Measurements from ENCODE around the gene PEAK1. TPM values are rescaled to one million over a fixed set of nuclear protein-coding genes. Genes with fewer than 3 reads are reported as not detected.

The PEAK1 gene
- total RNA-seq, 2 donors from 2014 or later: 38.0 to 41.4 TPM

DNA sequence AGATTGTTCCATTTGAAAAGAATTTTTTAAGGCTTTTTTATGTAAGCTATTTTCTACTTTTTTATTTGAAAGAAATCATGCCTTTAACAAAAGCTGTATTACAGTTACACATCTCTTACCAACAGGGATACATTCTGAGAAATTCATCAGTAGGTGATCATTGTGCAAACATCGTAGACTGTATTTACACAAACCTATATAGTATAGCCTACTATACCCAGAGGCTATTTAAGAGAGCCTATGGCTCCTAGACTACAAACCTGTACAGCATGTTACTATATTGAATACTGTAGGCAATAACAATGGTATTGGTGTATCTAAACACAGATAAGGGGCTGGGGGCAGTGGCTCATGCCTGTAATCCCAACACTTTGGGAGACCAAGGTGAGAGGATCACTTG, 43.1 kb downstream of the PEAK1 start:
- no peak for ATAC-seq
- no peak overlapping the region for H3K4me3 Mint-ChIP-seq
- H3K36me3 Mint-ChIP-seq: no peaks in the 10 kb centered on the region
- no peaks in the 10 kb centered on the region for H3K27me3 Mint-ChIP-seq
- peaks cover 7 to 18% of the 10 kb centered on the region in 2 donors for H3K4me1 Mint-ChIP-seq (ENCODE audit: low read depth in 2 of 2)
- no peak overlapping the region for H3K27ac Mint-ChIP-seq
- no peaks in the 10 kb centered on the region for H3K9me3 Mint-ChIP-seq
- no peak for DNase-seq (ENCODE audit: low spot score)

DNA sequence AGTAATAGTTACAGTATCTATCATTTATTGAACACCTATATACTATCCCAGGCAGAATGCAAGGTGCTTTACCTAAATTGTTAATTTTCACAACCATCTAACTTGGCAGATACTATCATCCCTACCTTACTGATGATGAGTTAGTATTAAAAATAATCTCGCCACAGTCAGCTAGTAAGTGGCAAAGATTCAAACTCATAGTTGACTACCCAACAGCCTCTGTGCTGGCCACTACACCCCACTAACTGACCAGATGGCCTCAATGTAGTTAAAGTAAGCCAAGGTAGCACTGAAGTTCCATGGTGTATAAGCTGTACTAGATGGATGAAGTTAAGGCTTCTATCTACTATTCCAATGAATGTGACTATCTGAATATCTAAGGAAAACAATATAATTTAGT, 44.8 kb downstream of the PEAK1 start:
- Mint-ChIP-seq H3K4me1 (ENCODE audit: low read depth in 2 of 2) (peaks cover 5 to 18% of the 10 kb centered on the region in 2 donors), H3K9me3 (no peaks in the 10 kb centered on the region), H3K36me3 (no peaks in the 10 kb centered on the region), H3K4me3 (no peak overlapping the region), H3K27me3 (no peaks in the 10 kb centered on the region), H3K27ac (no peak overlapping the region)
- DNase-seq (ENCODE audit: low spot score) (no peak), ATAC-seq (no peak)

DNA sequence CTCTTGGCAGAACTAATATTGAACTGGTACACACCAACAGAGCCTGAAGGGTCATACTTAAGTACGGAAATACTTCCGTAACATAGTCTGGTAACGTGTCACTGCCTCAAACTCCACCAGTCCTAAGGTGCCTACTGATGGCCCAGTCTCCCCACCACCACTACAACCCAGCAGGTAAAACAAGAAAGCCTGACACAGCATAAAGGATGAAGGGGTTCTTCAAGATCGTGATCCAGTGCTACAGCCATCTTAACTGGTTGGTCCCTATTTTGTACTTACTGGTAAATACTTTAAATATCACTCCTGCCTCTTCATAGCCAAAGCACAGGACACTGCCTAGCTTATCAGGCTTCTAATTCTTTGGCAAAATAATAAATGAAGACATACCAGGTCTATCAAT, 46.5 kb downstream of the PEAK1 start:
- Mint-ChIP-seq H3K9me3 (no peaks in the 10 kb centered on the region), H3K4me3 (no peak overlapping the region), H3K27me3 (no peaks in the 10 kb centered on the region), H3K27ac (no peak overlapping the region), H3K4me1 (ENCODE audit: low read depth in 2 of 2) (peaks cover 13 to 18% of the 10 kb centered on the region in 2 donors), H3K36me3 (no peaks in the 10 kb centered on the region)
- DNase-seq (ENCODE audit: low spot score): no peak
- ATAC-seq: no peak

DNA sequence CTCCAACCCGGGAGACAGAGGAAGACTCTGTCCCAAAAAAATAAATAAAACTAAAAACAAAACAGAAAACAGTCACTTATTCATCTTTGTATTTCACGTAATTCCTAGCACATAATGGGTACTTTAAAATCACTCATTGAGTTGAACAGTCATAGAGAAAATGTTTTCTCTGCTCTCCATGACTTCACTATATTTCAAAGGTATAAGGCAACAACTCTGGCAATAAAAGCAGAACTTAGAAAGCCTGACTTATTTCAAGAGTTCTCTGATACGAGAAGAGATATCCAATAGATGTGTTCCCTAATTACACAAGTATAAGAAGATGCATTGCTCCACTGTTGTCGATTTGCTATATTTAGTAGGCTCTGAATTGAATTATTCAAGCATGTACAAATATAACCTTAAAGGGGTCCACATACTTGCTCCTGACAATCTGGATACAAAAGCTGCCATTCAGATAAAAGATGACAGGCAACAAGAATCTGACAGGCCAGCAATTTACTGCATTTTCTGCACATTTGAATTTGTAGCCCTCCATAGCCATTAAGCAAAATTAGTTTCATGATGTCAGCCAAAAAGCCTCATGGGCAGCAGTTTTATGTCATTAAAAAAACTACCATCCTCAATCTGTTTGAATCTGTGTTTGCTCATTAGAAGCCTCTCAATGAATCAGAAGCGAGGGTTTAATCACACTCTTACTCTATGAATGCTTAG, 47.9 kb downstream of the PEAK1 start:
- Mint-ChIP-seq H3K36me3 (no peaks in the 10 kb centered on the region), H3K4me1 (ENCODE audit: low read depth in 2 of 2) (peaks cover 13 to 18% of the 10 kb centered on the region in 2 donors), H3K4me3 (no peak overlapping the region), H3K9me3 (no peaks in the 10 kb centered on the region), H3K27me3 (no peaks in the 10 kb centered on the region), H3K27ac (no peak overlapping the region)
- ATAC-seq: no peak
- no peak for DNase-seq (ENCODE audit: low spot score)

DNA sequence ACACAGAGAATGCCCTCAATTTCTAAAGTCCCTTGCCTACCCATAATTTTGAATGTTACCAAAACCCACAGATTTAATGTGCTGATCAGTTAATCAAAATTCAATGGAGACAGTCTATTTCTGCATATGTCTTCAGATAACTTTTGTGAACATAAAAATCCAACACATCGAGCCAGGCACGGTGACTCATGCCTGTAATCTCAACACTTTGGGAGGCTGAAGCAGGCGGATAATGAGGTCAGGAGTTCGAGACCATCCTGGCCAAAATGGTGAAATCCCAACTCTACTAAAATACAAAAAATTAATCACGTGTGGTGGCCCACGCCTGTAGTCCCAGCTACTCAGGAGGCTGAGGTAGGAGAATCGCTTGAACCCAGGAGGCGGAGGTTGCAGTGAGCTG, 49.3 kb downstream of the PEAK1 start:
- no peak for ATAC-seq
- Mint-ChIP-seq H3K4me1 (ENCODE audit: low read depth in 2 of 2) (peaks cover 14 to 18% of the 10 kb centered on the region in 2 donors), H3K36me3 (no peaks in the 10 kb centered on the region), H3K27me3 (no peaks in the 10 kb centered on the region), H3K27ac (no peak overlapping the region), H3K4me3 (no peak overlapping the region), H3K9me3 (no peaks in the 10 kb centered on the region)
- DNase-seq (ENCODE audit: low spot score): no peak

DNA sequence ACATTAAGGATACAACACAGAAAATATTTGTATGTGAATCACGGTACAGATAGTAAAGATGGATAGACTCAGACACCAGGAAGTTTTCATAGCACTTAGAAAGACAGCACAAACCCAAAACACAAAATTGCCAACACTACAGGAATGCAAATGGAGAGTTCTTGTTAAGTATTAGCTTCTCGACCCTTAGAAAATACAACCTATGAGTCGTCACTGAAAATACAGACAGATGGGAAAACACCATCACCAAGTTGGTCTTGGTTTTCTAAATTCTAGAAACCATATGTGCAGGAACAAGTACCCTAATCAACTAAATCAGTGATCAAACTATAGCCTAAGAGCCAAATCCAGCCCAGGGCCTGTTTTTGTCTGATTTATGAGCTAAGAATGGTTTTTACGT, 50.7 kb downstream of the PEAK1 start:
- H3K4me3 Mint-ChIP-seq: no peak overlapping the region
- H3K27me3 Mint-ChIP-seq: no peaks in the 10 kb centered on the region
- ATAC-seq (no peak), DNase-seq (ENCODE audit: low spot score) (no peak)
- no peaks in the 10 kb centered on the region for H3K9me3 Mint-ChIP-seq
- H3K27ac Mint-ChIP-seq: no peak overlapping the region
- no peaks in the 10 kb centered on the region for H3K36me3 Mint-ChIP-seq
- H3K4me1 Mint-ChIP-seq (ENCODE audit: low read depth in 2 of 2): peaks cover 14 to 18% of the 10 kb centered on the region in 2 donors

DNA sequence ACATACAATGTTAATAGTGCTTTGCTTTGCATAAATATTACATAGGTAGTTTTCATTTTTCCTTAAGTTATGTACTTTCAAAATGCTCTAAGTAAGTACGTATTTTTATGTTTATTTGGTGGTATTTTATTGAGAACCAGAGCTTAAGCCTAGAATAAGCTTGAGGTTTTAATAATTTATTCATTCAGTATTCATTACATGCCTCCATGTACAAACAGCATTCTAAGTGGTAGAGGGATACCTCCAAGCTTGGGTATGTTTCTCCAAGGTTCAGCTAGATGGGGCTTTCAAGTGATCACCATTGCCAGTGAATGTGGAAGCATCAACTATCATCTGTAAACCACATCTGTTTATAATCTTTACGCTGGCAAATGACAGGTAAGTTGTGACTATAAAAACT, 52.3 kb downstream of the PEAK1 start:
- Mint-ChIP-seq H3K27me3 (no peaks in the 10 kb centered on the region), H3K9me3 (no peaks in the 10 kb centered on the region), H3K27ac (no peak overlapping the region), H3K4me1 (ENCODE audit: low read depth in 2 of 2) (peaks cover 11 to 15% of the 10 kb centered on the region in 2 donors), H3K4me3 (no peak overlapping the region), H3K36me3 (peaks cover 8% of the 10 kb centered on the region)
- ATAC-seq (no peak), DNase-seq (ENCODE audit: low spot score) (no peak)

DNA sequence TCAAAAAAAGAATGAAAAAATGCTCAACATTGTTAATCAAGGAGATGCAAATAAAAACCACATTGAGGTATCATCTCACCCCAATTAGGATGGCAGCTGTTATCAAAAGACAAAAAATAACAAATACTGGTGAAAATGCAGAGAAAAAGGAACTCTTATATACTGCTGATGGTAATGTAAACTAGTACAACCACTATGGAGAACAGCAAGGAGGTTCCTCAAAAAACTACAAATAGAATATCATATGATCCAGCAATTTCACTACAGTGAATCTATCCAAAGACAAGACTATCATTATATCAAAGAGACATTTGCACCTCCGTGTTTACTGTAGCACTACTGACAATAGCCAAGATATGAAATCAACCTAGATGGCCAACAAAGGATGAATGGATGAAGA, 58.4 kb downstream of the PEAK1 start:
- Mint-ChIP-seq H3K4me1 (ENCODE audit: low read depth in 2 of 2) (peaks cover 10 to 15% of the 10 kb centered on the region in 2 donors), H3K27ac (no peak overlapping the region), H3K9me3 (no peaks in the 10 kb centered on the region), H3K27me3 (no peaks in the 10 kb centered on the region), H3K36me3 (peaks cover 8% of the 10 kb centered on the region), H3K4me3 (no peak overlapping the region)
- DNase-seq (ENCODE audit: low spot score) (no peak), ATAC-seq (no peak)

DNA sequence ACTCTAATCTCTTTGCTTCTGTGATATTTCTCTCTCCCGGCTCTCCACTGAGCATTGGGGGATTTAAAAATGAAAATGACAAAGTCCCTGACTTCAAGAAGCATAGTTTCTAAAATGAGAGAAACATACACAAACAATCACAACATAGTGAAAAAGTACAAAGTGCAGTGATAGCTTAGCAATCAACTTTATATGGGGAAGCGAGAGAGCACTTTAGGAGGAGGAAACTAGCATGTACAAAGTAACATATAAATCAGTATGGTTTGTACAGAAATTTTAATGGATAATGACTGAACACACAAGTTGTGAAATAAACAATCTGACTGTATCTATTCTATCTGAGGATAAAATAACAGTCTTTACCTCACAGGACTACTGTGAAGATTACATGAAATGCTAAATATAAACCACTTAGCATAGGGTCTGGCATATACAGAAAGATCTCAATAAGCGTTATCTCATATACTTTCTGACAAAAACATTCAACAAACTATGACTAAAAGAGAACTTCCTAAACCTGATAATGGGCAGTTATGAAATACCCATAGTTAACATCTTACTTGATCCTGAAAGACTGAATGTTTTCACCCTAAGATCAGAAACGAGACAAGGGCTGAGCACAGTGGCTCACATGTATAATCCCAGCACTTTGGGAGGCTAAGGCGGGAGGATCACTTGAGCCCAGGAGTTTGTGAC, 61.2 kb downstream of the PEAK1 start:
- Mint-ChIP-seq H3K4me1 (ENCODE audit: low read depth in 2 of 2) (peaks cover 14 to 17% of the 10 kb centered on the region in 2 donors), H3K9me3 (no peaks in the 10 kb centered on the region), H3K36me3 (peaks cover 7% of the 10 kb centered on the region), H3K27me3 (no peaks in the 10 kb centered on the region), H3K4me3 (no peak overlapping the region), H3K27ac (no peak overlapping the region)
- no peak for ATAC-seq
- DNase-seq (ENCODE audit: low spot score): no peak

DNA sequence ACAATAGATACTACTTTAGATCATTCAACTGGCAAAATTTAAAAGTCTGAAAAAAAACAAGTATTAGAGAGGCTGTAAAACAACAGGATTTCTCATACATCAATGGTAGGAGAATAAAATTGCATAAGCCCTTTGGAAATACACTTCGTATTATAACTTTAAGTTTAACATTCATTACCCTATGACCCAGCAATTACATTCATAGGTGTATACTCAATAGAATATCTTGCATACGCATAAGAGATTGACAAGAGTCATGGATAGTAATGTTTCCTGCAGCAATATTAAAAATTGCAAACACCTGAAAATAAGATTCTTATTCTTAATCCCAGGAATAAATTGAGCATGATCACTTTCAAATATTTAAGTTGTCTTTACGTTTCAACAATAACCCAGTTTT, 63.6 kb downstream of the PEAK1 start:
- H3K27ac Mint-ChIP-seq: no peak overlapping the region
- H3K4me3 Mint-ChIP-seq: no peak overlapping the region
- ATAC-seq (no peak), DNase-seq (ENCODE audit: low spot score) (no peak)
- no peaks in the 10 kb centered on the region for H3K27me3 Mint-ChIP-seq
- no peaks in the 10 kb centered on the region for H3K9me3 Mint-ChIP-seq
- H3K36me3 Mint-ChIP-seq: no peaks in the 10 kb centered on the region
- H3K4me1 Mint-ChIP-seq (ENCODE audit: low read depth in 2 of 2): peaks cover 11 to 17% of the 10 kb centered on the region in 2 donors

DNA sequence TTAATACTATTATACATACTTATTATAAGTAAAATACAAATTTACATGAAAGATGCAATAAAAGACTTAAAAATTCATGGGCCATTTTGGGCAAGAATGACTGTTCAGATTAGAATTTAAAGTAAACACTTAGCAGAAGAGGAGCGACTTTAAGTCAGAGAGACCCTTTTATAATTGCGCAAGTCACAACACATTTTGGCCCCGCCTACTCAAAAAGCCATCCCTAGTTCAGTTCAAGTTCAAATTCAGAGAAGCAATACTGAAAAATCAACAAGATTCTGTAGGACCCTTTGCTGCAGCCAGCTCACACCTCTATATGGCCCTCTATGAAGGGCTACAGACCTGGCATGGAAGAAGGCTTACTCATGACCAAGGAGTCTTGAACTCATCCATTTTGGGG, 64.6 kb downstream of the PEAK1 start:
- ATAC-seq (no peak), DNase-seq (ENCODE audit: low spot score) (no peak)
- no peak overlapping the region for H3K4me3 Mint-ChIP-seq
- no peaks in the 10 kb centered on the region for H3K9me3 Mint-ChIP-seq
- H3K36me3 Mint-ChIP-seq: no peaks in the 10 kb centered on the region
- peaks cover 13 to 17% of the 10 kb centered on the region in 2 donors for H3K4me1 Mint-ChIP-seq (ENCODE audit: low read depth in 2 of 2)
- no peaks in the 10 kb centered on the region for H3K27me3 Mint-ChIP-seq
- H3K27ac Mint-ChIP-seq: no peak overlapping the region

DNA sequence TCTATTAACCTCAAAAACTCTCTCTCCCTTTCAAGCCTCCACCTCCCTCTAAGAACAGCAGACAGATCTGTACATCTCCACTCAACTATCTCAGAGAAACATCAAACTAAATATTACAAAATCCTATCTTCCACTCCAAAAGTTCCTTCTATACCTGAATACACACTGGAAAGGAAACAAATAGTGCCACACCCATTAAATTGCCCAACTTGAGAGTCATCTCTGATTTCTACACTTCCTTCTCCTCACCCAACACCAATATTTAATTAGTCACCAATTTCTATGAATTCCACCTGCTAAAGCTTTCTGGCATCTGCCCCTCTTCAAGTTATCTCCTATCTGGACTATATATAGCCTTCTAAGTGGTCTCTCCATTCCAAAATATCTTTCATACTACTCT, 65.8 kb downstream of the PEAK1 start:
- peaks cover 13 to 17% of the 10 kb centered on the region in 2 donors for H3K4me1 Mint-ChIP-seq (ENCODE audit: low read depth in 2 of 2)
- H3K27ac Mint-ChIP-seq: no peak overlapping the region
- H3K9me3 Mint-ChIP-seq: no peaks in the 10 kb centered on the region
- H3K27me3 Mint-ChIP-seq: no peaks in the 10 kb centered on the region
- no peaks in the 10 kb centered on the region for H3K36me3 Mint-ChIP-seq
- no peak for ATAC-seq
- H3K4me3 Mint-ChIP-seq: no peak overlapping the region
- no peak for DNase-seq (ENCODE audit: low spot score)

DNA sequence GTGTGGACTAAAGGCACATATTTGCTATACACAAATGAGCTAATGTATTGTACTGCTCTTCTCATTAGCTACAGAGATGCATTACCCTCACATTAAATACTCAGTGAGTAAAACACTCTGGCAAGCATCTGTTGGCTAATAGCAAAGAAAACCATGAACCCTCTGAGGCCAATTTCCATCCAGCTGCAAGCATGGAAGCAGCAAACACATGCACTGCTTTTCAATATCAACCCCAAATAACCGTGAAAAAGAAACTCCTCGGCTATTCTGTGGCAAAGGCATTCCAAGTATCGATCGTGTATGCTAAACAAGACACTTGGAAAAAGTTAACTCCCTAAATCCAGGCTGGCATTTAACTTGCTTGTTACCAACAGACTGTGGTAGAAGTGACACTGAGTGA, 67.0 kb downstream of the PEAK1 start:
- DNase-seq (ENCODE audit: low spot score) (no peak), ATAC-seq (no peak)
- H3K4me3 Mint-ChIP-seq: no peak overlapping the region
- no peaks in the 10 kb centered on the region for H3K9me3 Mint-ChIP-seq
- H3K27ac Mint-ChIP-seq: no peak overlapping the region
- H3K36me3 Mint-ChIP-seq: no peaks in the 10 kb centered on the region
- H3K4me1 Mint-ChIP-seq (ENCODE audit: low read depth in 2 of 2): peaks cover 9 to 13% of the 10 kb centered on the region in 2 donors
- no peaks in the 10 kb centered on the region for H3K27me3 Mint-ChIP-seq

DNA sequence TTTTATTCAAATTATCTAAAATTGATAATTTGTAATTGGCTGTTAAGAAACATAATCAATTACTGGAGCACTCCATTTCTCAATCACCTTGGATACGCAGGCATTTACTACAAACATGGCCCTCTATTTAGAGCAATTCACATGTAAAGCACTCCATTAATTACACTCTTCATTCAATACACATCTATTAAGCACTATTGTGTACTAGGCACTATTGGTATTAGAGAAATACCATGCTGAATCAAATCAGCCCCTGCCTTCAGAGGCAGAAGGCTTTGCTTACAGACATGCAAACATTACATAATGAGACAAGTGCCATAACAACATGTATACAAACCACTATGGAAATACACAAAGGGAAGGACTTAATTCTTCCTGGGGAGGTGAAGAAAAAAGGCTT, 69.1 kb downstream of the PEAK1 start:
- Mint-ChIP-seq H3K4me3 (no peak overlapping the region), H3K9me3 (no peaks in the 10 kb centered on the region), H3K27me3 (no peaks in the 10 kb centered on the region), H3K27ac (no peak overlapping the region), H3K36me3 (no peaks in the 10 kb centered on the region), H3K4me1 (ENCODE audit: low read depth in 2 of 2) (peaks cover 16 to 23% of the 10 kb centered on the region in 2 donors)
- no peak for ATAC-seq
- no peak for DNase-seq (ENCODE audit: low spot score)

All from natural killer cell treated with Interleukin-12 subunit alpha and Interleukin-12 subunit beta and Interleukin-15 and Interleukin-18, amount 100 ng/mL, for 72 hours (primary cell).